HG03460 (cell line): ENCODE data around the gene VNN1.

Source experiments
- ATAC-seq: cut with Tn5 transposase; IDR thresholded peaks from one replicate; pipeline ENCODE4 v1.9.1; 2021; ENCODE audit not compliant: unreplicated experiment

VNN1 gene, protein sequence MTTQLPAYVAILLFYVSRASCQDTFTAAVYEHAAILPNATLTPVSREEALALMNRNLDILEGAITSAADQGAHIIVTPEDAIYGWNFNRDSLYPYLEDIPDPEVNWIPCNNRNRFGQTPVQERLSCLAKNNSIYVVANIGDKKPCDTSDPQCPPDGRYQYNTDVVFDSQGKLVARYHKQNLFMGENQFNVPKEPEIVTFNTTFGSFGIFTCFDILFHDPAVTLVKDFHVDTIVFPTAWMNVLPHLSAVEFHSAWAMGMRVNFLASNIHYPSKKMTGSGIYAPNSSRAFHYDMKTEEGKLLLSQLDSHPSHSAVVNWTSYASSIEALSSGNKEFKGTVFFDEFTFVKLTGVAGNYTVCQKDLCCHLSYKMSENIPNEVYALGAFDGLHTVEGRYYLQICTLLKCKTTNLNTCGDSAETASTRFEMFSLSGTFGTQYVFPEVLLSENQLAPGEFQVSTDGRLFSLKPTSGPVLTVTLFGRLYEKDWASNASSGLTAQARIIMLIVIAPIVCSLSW

GRCh38 chr6:132713352-132714134 is at the start of gene VNN1:
VNN1 (minus strand) TSS chr6:132714055; CDS start chr6:132714035, 20 bp downstream.
- no peak for ATAC-seq

DNA sequence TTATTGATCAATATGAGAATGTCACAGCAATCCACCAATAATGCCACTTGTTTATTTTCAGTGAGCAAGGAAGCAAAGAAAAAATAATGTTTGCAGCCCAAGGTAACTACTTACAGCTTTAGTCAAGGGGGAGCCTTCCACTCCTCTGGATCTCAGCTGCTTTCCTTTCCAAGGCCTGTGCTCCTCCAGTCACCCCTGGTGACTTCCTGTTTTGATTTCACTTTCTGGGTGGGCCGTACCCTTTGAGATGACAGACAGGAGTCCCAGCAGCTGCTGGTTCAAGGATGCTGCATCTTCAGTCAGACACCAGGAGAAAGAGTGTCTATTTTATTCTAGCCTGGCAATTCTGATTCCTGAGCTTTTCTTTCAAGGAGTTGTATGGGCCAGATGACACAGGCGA is 49.4 kb upstream of the VNN1 start:
- ATAC-seq: peak; percentile 93

- no peak for ATAC-seq
These were observed 46.4 kb upstream of the VNN1 start for GRCh38 chr6:132760256-132760655.

GRCh38 chr6:132758689-132759088 is 44.8 kb upstream of the VNN1 start:
- no peak for ATAC-seq

DNA sequence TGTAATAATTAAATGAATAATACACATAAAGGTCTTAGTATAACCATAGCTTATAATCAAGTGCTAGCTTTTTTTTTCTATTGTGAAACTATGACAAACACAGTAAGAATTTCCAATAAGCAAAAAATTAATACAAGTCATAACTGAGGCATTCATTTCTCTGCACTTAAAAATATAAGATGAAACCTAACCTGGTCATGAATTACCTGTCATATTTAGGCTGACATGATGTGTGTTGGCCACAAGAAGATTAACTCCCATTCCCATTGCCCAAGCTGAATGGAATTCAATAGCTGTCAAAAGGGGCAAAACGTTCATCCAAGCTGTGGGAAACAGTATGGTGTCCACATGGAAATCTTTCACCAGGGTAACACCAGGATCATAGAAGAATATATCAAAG is 38.4 kb upstream of the VNN1 start:
- no peak for ATAC-seq

DNA sequence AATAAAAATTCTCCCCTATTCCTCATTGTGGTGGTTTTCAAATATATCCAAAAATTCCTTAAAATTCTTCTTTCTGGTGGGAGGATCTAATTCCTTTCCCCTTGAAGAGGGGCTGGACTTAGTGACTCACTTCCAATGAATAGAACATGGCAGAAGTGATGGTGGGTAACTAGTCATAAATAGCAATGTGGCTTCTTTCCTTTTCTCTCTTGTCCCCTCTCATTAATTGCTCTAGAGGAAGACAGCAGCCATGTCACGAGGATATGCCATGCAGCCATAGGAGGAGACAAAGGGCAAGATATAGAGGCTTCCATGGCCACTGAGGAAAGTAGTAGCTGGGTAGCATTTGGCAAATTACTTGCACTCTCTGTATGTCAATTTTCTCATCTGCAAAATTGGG is 38.0 kb upstream of the VNN1 start:
- ATAC-seq: no peak

DNA sequence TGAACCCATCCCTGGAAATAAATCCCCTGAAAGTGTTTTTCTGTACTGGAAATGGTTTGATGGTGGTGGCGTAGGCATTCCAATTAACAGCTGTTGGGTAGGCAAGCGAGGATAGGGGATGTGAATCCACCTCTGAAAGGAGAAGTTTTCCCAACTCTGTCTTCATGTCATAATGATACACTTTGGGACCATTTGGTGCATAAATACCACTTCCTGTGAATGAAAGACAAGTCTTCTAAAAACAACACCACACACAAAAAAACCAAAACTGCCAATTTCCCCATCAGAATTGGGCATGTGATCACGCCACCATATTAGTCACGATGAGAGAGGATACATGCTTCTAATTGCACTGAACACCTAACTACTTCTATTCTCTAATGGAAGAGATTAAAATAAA is 37.5 kb upstream of the VNN1 start:
- peak; percentile 44 for ATAC-seq

- peak; percentile 91 for ATAC-seq
These were observed 36.8 kb upstream of the VNN1 start for GRCh38 chr6:132750455-132751248.

GRCh38 chr6:132749111-132749510 is 35.3 kb upstream of the VNN1 start:
- ATAC-seq: no peak

GRCh38 chr6:132748446-132748845 is 34.6 kb upstream of the VNN1 start:
- ATAC-seq: no peak

- ATAC-seq: no peak
These were observed 32.2 kb upstream of the VNN1 start for GRCh38 chr6:132746048-132746447.

- no peak for ATAC-seq
These were observed 28.6 kb upstream of the VNN1 start for GRCh38 chr6:132742495-132742894.

DNA sequence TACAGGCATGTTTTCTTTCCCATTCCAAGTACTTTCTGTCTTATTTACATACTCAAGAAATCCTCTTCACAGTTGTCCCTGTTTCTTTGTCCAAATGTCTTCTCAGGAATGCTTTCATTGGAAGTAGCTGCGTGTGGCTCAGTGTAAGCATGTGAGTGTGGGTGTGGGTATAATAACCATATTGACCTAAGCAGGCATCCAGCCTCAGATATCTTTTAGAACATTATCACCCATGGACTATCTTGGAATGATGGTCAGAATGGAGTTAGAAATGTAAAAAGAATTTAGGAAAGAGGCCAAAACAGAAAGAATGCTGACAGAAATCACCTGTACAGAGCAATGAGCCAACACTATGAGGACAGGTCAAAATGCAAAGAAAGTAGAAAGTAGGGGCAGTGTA is 27.4 kb upstream of the VNN1 start:
- ATAC-seq: no peak

DNA sequence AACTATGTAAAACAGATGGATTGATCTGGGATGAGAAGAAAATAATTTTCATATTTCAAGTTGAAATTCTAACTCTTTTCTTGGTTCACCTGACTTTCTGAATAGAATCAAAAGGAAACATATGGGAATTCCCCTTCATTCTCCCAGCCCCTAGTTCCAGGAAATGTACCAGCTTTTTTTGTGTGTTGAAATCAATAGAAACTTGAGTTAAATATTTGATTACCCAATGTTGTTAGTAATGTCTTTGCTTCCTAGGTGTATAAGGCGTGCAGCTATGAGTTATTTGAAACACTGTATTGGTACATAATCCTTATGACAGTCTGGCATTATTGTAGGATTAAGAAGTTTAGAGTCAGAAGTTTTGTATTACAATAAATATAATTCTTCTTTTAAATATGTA is 22.4 kb upstream of the VNN1 start:
- no peak for ATAC-seq

DNA sequence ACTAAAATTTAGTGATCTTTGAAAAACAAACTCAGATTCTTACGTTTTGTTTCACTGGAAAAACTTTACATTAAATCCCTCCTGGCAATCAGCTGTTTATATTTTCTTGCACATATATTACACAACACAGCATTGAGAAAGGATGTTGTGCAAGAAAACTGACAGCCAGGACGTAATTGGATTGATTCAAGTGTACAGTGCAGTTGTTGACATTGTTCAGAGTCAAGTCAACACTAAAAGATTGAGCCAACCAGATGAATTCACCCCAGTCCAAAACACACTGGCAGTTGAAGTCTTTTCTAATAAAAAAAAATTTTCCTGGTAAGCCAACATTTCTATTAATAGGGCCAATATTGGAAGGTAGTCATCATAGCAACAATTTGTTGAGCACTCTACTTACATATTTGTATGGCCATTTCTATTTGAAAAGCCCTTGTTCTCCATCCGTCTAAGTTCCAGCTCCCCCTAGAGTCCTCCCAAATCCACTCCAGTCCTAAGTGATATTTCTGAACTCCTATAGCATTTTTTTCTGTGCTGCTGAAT is 20.9 kb upstream of the VNN1 start:
- ATAC-seq: no peak

DNA sequence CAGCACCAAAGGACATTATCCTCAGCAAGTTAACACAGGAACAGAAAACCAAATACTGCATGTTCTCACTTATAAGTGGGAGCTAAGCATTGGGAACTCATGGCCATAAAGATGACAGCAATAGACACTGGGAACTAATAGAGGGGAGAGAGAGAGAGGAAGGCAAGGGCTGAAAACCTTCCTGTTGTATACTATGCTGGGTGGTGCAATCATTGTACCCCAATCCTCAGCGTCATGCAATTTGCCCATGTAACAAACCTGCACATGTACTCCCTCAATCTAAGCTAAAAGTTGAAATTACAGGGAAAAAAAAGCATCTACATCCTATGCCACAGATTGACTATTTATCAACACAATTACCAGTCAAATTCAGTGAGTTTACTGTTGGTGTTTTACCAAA is 20.0 kb upstream of the VNN1 start:
- no peak for ATAC-seq

DNA sequence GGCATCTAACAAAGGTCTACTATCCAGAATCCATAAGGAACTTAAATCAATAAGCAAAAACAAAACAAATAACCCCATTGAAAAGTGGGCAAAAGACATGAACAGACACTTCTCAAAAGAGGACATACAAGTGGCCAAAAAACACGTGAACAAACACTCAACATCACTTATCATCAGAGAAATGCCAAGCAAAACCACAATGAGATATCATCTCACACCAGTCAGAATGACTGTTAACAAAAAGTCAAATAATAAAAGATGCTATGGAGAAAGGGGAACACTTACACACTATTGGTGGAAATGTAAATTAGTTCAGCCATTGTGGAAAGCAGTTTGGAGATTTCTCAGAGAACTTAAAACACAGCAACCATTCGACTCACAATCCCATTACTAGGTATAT is 19.4 kb upstream of the VNN1 start:
- no peak for ATAC-seq

DNA sequence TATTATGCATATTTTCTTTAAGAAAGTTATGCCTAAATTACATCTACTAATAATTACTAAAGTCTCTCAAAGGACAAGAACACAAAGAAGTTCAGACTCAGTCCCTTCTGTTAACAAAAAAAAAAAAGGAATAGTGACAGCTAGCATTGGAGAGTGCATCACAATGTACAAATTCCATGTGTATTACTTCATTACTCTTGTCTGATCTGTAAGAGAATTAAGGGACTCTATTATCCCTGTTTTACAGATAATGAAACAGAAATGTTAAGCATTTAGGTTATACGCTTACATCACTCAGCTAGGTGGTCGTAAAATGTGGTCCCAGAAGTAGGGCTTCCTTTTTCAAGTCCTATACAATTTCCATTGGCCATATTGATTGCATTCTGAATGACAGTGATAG is 17.2 kb upstream of the VNN1 start:
- no peak for ATAC-seq

GRCh38 chr6:132730560-132730959 is 16.7 kb upstream of the VNN1 start:
- ATAC-seq: no peak

DNA sequence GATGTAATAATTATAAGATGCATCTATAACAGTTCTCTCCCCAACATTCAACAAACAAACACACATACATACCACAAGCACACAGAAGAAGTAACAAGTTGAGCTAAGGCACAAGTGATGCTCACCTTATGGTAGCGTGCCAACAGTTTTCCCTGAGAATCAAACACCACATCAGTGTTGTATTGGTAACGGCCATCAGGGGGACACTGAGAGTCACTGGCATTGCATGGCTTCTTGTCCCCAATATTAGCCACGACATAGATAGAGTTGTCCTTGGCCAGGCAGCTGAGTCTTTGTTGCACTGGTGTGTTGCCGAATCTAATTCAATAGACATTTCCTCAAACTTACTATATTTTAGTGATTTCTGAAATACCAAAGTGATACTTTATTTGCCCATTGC is 14.8 kb upstream of the VNN1 start:
- no peak for ATAC-seq

- no peak for ATAC-seq
These were observed 12.7 kb upstream of the VNN1 start for GRCh38 chr6:132726608-132726975.
